ELR (cell line): Measurements from ENCODE around the gene OAT.

Experiments
- DNase-seq: peaks from one replicate; pipeline ENCODE4 v3.0.0-alpha.2; 2015; ENCODE audit warnings: low read depth

OAT gene

DNA sequence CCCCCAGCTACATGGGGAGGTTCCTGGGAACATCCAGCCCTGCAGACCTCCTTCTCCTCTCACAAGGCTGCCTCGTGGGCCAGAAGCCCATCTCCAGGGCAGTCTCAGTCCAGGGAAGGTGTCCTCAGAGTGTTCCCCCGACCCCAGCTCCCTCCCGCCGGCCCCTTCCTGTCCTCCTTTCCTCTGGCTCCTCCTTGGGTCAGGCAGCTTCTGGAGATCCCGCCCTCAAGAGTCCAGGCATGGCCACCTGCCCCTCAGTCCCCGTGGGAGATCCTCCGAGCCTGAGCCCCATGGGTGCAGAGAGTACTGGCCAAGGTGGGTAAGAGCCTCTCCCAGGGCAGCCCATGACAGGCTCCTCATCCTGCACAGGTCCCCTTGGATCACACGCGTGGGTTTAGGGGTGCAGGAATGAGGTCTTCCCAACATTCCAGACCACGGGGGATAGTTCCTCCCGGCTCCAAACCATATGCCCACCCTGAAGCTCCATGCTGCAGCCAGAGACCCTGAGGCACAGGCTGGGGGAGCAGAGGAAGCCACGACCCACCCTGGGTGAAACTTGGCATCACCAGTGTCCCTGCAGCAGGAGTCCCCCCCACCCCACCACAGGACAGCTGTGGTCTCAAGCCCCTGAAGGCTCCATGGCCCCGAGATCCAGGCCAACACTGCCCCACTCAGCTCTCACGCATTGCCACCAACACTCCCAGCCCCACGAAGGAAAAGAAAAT lies 65.5 kb downstream of the OAT start:
- no peak for DNase-seq

GRCh38 chr10:124351481-124352220 lies 67.1 kb downstream of the OAT start:
- DNase-seq, result no peak

DNA sequence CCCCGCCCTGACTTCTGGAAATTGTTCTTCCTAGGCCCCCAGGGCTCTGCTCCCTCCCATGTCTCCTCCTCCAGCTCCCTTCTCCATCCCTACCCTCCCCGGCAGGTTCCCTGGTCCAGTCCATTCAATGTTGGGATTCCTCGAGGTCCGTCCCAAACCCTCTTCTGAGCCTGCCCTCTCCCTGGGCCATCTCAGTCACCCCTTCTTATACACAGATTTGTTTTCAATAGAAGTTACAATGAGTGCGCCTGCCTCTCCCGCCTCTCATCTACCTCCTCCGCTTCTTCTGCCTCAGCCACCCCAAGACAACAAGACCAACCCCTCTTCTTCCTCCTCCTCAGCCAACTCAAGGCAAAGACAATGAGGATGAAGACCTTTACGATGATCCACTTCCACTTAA lies 67.9 kb downstream of the OAT start:
- no peak for DNase-seq

DNA sequence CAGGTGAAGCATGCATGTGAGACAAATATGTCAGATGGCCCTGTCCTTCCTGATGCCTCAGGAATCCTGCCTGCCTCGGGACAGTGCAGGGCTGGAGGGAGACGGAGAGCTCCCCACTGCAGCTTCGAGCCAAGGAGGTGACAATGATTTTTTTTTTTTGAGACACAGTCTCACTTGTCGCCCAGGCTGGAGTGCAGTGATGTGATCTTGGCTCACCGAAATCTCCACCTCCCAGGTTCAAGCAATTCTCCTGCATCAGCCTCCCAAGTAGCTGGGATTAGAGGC lies 68.8 kb downstream of the OAT start:
- no peak for DNase-seq

- DNase-seq, result no peak
These were observed 69.3 kb downstream of the OAT start for GRCh38 chr10:124349231-124349995.

GRCh38 chr10:124348801-124349200 lies 69.9 kb downstream of the OAT start:
- DNase-seq, result no peak

DNA sequence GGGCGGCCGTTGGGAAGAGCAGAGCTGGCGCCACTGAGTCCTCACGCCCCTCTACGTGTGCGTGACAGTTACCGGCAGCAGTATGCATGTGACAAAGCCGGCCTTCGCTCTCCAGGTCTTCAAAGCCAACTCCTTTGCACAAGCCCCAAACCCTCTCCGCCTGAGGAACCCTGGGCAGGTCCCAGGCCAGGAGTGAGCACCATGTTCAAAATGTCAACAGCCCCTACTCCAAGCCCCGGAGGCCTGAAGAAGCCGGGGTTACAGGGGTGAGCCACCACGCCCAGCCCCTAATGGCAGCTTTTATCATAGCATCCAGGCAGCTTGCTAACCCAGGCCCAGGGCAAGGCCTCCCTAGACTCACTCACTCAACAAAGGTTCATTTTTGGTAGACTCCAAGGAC lies 70.8 kb downstream of the OAT start:
- no peak for DNase-seq
